Left hindlimb (tissue), 1 donor: ENCODE measurements around the gene PTPRO.
A peak's percentile ranks its signal among the peaks of the same experiment; 100 is the strongest.

Experiments
- DNase-seq: peaks from one replicate; pipeline ENCODE4 v3.0.0-alpha.2; 2018

Gene PTPRO

GRCh38 chr12:15458008-15458407, 135.7 kb downstream of the PTPRO start:
- no peak for DNase-seq

GRCh38 chr12:15468911-15469310, 146.6 kb downstream of the PTPRO start:
- no peak for DNase-seq

DNA sequence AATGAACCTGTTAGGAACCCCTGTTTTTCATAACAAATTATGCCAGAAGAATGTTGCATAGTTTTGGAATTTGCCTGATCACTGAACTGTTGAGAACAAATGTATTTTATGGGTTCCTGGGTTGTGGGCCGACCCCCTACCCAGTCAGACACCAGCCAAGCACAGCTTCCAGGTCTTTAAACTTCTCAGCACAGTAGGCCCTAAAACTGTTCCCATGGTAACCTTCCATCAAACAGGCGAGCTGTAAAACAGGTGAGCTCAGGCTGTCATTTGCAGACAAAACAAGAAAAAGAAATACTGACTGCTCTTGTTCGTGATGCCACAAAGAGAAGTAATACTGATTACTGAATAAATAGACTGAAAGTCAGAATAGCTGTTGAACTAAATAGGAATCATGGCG, 147.0 kb downstream of the PTPRO start:
- no peak for DNase-seq

GRCh38 chr12:15472036-15472435, 149.7 kb downstream of the PTPRO start:
- DNase-seq: no peak

- no peak for DNase-seq
Observed at GRCh38 chr12:15474766-15475165, 152.5 kb downstream of the PTPRO start.

DNA sequence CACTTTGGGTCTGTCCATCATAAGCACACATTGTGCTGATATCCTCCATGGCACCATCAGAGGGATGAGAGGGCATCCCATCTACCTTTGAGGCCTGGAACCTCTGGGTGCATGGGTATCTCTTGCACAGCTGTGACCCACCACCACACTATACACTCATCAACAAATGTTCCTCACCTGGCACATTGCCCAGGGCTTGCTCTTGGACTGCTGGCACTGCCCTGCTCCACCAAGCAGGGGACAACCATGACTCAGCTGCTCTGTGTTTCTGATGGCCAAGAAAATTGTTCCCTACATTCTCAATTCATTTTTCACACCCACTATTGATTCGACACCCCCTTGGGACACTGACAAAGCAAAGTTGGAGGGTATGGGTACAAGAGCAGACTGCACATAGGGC, 155.5 kb downstream of the PTPRO start:
- DNase-seq: no peak

DNA sequence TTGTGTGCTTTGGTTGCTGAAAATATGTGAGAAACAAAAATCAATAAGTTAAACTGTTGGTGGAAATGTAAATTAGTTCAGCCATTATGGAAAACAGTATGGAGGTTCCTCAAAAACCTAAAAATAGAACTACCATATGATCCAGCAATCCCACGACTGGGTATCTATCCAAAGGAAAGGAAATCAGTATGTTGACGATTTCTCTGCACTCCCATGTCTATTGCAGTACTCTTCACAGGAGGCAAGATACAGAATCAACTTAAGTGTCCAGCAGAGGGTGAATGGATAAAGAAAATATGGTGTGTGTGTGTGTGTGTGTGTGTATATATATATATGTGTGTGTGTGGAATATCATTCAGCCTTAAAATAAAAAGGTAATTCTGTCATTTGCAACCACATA, 159.5 kb downstream of the PTPRO start:
- no peak for DNase-seq

GRCh38 chr12:15485466-15485865, 163.2 kb downstream of the PTPRO start:
- no peak for DNase-seq

GRCh38 chr12:15486859-15487258, 164.6 kb downstream of the PTPRO start:
- DNase-seq: no peak

- DNase-seq: no peak
Observed at GRCh38 chr12:15488481-15488880, 166.2 kb downstream of the PTPRO start.

DNA sequence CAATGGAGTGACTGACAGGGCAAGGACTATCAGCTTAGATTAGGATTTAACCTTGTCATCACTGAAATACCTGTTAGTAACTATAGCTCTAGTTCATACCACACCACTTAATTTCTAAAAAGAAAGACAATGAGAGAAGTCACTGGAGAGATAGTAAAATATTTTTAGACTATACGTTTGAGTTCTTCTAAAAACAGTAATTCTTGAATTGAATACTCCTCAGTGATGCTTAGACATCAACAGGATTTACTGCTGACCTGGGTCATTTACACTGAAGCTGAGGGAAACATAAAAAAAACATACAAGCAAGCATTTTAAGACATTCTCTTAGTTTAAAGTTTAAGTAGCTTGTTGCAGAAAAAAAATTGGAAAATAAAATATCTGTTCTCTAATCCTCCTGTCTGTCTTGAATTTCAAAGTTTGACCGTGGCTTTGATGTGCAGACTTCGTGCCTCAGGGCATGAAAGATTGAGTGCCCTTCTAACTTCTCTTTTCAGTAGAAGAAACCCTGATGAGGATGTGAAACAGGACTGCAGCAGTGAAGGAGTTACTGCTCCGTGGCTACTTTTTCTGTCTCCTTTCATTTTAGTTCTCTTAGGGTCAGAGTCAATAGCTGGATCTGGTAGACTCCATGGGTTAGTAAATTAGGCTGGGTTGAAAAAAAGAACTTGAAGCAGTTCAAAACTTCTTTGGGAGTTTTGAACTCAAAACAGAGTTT, 172.2 kb downstream of the PTPRO start:
- no peak for DNase-seq

DNA sequence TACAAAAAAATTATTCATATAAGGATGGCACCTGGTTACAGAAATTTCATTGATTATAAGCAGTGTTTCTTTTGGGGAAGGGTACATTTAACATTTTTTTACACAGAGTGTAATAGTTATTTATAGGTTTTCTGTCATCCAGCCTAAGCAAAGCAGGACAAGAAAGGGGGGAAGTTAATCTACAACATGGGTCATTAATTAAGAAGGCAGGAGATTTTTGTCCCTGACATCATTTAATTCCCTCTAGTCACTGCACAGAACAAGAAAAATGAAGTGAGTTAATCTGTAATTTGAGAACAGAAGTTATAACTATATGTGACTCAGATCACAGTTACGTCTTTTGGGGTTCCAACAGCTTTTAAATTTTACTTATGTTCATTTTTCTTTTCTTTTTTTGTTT, 173.4 kb downstream of the PTPRO start:
- no peak for DNase-seq

DNA sequence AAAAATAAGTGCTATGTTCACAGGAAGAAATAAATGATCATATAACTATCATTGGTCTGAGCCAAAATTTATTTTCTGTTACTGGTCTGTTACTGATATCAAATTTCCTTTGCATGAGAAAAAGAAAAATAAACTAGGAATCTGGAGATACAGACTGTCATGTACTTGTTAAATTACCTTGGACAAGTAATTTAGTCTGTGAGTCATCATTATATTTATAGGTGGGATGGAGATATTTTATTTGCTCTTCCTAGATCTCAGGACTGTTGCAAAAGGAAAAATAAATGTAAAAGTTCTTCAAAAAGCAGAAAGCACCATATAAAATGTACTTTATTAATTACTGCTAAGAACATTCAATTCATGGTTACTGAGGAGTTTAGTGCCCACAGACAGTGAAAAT, 174.4 kb downstream of the PTPRO start:
- DNase-seq: no peak

- no peak for DNase-seq
Observed at GRCh38 chr12:15497671-15498292, 175.5 kb downstream of the PTPRO start.

GRCh38 chr12:15502211-15502610, 179.9 kb downstream of the PTPRO start:
- DNase-seq: no peak

DNA sequence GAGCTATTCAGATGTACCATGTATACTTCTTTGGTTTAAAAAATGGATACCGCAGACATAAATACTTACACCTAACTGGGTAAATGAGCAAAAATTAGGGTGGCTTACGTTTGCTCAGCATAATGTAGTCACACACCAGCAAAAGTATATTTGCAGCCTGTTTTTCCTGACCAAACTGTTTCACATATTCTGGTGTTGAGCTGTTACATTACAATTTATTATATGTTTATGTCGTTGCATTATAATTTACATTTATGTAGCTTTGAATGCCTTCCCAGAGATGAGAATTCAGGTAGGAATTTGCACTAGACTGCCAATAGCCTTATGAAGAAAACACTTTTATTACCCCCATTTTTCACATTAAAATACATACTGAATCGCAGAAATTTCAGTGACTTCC, 183.3 kb downstream of the PTPRO start:
- DNase-seq: no peak

GRCh38 chr12:15515010-15515409, 192.7 kb downstream of the PTPRO start:
- no peak for DNase-seq

DNA sequence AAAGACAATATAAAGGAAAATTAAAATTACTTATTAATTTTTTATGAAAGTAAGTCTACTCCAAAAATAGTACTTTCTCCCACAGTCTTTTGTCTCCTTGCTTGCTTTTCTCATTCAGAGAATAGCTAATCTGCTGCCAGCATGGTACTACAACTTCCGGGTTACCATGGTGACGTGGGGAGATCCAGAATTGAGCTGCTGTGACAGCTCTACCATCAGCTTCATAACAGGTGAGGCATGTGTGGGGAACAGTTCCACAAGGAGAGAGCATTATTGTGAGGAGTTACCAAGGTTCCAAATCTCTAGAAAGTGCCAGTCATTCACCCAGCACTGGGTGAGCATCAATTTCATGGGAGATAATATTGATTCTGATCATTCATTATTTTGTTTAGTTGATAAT, 197.8 kb downstream of the PTPRO start:
- no peak for DNase-seq

DNA sequence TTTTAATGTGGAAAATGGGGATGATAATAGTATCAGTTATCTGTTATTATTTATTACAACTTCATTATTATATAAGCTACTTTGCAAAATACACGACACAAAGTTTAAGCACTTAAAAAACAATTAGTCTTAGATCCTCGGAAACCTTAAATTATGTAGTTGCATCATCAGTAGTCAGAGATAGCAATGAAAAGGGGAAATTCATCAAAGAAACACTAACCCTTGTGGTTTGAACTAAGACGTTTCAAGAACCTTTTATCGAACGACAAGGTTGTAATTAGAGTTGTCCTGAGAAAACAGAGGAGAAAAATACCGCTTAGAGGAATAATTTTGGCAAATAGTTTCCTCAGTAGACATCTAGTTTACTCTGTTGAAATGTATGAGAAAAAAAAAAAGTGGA, 198.5 kb downstream of the PTPRO start:
- DNase-seq: no peak

GRCh38 chr12:15522574-15523187, 200.4 kb downstream of the PTPRO start:
- DNase-seq: no peak

DNA sequence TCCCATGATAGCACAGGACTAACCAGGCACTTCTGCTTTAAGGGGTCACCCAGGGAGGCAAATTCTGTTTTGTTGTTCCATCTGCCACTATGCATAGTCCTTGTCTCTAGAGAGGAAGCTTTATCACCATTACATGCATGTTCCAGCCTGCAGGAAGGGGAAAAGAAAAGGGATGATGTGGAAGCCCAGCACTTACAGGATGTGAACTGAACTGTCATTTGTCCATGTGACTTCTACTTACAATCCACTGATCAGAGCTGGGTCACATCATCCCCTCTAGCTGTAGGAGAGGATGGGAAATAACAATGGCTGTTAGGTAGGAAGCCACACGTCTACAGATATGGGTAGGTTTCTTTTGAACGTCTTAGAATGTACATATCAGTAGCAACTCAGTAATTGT, 203.1 kb downstream of the PTPRO start:
- no peak for DNase-seq

- DNase-seq: no peak
Observed at GRCh38 chr12:15526033-15526432, 203.7 kb downstream of the PTPRO start.

DNA sequence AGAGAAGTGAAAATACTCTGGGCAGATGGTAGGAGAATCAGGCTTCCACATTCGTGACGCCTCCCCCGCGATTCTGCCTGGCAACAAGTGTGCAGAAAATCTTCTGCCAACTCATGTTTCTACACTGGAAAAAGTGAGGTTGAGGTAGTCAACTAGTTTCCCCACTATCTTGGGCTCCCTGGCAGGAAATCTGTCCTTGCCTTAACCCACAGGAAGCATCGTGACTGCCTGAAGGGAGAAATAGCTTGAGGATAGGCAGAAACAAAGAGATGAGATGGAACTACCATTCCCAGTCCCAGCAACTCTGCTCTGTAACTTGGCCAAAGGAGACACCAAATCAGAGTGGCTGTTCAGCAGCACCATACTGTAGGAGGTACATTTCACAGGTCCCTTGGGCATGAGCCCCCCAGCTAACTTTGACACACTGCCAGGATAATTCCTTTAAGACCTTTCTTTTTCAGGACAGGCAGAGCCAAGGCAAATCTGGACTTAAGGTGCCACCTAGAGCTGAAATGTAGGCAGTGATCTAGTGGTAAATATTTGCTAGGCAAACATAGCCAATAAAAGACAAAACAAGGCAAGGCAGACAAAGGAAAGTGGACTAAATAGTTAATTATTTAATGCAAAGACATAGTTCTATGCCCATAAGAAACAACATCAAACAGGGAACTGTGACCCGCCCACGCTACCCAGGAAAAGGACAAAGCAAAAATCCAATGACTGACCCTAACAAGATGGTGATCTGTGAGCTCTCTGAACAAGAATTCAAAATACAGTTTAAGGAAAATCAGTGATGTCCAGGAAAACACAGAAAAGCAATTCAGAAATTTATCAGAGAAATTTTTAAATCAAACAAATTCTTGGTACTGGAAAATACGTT, 205.1 kb downstream of the PTPRO start:
- peak; percentile 37 for DNase-seq
